ENCODE measurements around the gene DHX35. TPM values are rescaled to one million over a fixed set of nuclear protein-coding genes. Genes with fewer than 3 reads are reported as not detected.

Gene DHX35
- polyA plus RNA-seq, 1 donor = 9.9 TPM

- no peak for DNase-seq
These were observed 105.5 kb downstream of the DHX35 start for GRCh38 chr20:39067526-39068216.

GRCh38 chr20:39069976-39070375, 107.8 kb downstream of the DHX35 start:
- DNase-seq = no peak

GRCh38 chr20:39070484-39071231, 108.5 kb downstream of the DHX35 start:
- DNase-seq = no peak

GRCh38 chr20:39072132-39072531, 110.0 kb downstream of the DHX35 start:
- DNase-seq = no peak

- no peak for DNase-seq
These were observed 110.5 kb downstream of the DHX35 start for GRCh38 chr20:39072653-39073052.

DNA sequence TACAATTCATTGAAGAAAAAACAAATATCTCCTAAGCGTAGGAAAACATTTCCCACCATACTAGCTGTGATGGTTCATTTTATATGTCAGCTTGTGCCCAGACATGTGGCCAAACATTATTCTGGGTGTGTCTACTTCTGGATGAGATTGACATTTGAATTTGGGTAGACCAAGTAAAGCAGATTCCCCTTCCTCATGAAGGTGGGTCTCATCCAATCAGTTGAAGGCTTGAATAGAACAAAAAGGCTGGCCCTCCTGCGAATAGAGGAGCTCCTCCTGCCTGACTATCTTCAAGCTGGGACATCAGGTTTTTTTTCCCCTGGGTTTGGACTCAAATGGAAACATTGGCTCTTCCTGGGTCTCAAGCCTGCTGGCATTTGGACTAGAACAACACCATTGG, 113.6 kb downstream of the DHX35 start:
- no peak for DNase-seq

GRCh38 chr20:39076958-39077357, 114.8 kb downstream of the DHX35 start:
- DNase-seq = no peak

DNA sequence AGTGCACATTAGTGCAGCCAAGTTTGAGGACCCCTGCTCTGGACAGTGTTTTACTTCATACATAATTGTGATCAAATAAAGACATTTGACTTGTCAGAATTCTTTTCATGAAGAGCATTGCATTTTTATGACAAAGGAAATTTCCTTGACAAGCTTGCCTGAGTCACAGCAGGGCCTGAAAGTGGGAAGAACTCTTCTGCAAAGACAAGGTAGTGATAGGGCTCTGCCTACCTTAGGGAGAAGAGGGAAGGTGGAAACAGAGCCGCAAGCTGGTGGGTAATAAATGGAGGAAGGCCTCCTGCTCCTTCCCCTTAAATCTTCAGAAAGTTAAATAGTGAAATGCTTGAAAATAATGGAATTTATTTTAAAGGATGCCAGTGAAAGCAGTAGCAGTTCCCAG, 118.2 kb downstream of the DHX35 start:
- no peak for DNase-seq

DNA sequence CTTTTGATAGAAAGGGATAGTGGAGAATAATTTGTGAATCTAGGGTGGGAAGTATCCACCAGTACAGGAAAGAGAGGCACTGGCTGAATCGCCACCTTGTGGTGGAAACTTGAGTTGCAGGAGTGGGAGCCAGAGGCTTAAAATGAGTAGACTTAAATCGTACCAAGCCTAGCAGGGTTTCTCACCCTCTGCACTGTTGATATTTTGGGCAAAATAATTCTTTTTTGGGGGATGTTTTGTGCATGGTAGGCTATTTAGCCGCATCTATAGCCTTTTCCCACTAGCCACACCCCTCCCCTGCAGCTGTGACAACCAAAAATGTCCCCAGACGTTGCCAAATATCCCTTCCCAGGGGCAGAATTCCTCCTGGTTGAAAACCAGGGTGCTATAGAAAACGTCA, 119.1 kb downstream of the DHX35 start:
- peak; percentile 78 for DNase-seq

DNA sequence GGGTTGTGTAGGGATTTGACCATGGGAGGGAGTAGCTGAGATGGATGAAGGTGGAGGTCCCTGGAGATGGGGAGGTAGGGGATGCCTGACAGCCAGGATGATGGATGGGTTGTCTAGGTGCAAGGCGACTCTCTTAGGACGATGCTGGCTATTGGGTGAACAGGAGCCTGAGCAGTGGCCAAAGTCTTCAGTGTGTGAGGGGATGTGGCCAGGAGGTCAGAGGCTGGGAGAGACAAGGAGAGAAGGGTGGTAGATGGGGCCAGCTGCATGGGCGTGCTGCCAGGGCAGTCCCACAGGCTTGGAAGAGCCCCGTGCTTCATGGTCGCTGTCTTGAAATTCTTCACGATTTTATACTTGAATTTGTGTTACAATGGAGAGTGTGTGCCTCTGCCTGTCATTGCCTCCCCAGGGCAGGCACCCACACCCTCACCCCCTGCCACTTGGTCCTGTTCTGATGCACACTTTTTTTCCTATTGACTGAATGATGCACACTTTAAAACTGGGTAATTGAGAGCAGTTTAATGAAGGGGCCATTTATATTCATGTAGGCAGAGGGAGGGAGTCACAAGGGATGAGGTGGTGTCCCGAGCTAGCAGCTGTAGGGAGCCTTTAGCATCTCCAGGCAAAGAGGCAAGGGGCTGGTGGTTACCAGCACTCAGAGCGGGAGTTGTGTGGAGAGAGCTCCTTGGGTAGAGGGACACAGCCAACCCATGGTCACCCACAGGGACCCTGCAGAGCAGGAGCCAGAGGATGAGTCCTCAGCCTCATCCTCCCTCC, 120.7 kb downstream of the DHX35 start:
- DNase-seq = no peak

DNA sequence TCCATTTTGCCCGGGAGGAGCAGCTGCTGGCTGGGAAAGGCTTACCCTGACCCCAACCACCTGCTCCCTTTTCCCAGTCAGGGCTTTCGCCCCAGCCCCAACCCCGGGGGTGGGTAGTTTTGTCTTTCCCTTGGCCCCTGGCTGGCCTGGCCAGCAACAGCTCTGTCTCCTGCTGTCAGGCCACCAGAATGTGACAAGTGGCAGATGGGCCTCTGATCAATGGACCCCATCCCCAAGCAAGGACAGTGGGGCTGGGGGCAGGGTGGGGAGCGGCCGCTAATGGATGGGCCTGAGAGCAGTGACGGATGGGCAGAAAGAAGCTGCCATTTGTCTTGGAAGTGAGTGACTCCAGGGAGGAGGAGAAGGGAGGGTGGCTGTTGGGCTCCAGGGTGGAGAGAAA, 121.6 kb downstream of the DHX35 start:
- DNase-seq = no peak

DNA sequence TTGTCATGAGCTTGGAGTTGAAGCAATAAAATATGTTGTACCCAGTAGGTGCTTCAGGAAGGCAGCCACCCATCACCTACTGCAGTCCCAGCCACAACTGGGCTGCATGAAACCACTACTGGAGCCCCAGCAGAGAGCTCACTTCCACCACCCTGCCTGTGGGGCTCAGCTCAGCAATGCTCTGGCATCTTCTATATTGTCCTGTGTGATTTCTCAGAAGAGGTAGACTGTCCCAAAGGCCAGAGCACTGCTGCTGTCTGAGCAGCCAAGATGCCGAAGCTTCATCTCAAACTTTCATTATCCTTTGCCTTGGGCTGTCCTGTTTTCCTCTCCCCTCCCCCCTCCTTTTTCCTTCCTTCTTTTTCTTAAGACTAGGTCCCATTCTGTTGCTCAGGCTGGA, 126.9 kb downstream of the DHX35 start:
- DNase-seq = no peak

Other genes with a start within 250 kb of the DHX35 start
- gene SLC32A1, start 237.9 kb upstream of the DHX35 start, polyA plus RNA-seq (ENCODE audit: insufficient read length) = not detected
- 6.9 TPM for gene ACTR5, start 213.9 kb upstream of the DHX35 start, polyA plus RNA-seq (ENCODE audit: insufficient read length)
- gene PPP1R16B, start 156.6 kb upstream of the DHX35 start, polyA plus RNA-seq (ENCODE audit: insufficient read length) = 3.7 TPM
- 7.7 TPM for gene FAM83D, start 35.9 kb upstream of the DHX35 start, polyA plus RNA-seq (ENCODE audit: insufficient read length)

Data from hindlimb muscle (tissue), 1 donor.